Right lobe of liver (tissue), 6 donors: ENCODE data around the gene TNXB. TPM values are rescaled to one million over a fixed set of nuclear protein-coding genes. Genes with fewer than 3 reads are reported as not detected.
A peak's percentile ranks its signal among the peaks of the same experiment; 100 is the strongest.

ENCODE experiments used
- ATAC-seq, 4 donors: fragments of 200-7000 bp; cut with Tn5 transposase; one replicate each; pipeline ENCODE4 v1.9.1; 2020; ENCODE audit warnings: mild to moderate bottlenecking in 4 of 4, moderate library complexity in 4 of 4
- DNase-seq, 3 donors: peaks; one replicate each; pipeline ENCODE4 v3.0.0-alpha.2; 2020
- H3K27ac ChIP-seq, 3 donors: fragments of 200-600 bp; one replicate each; pipeline ENCODE4 v1.8.0; 2022
- H3K27me3 ChIP-seq, 2 donors: fragments of 200-600 bp; one replicate each; pipeline ENCODE4 v1.8.0; 2022
- H3K36me3 ChIP-seq, 4 donors: fragments of 200-600 bp; sonication (generic) in 1 of 4; one replicate each; pipeline versions ENCODE4 v1.5.1 to v1.8.0; 2017 to 2022; ENCODE audit warnings: control low read depth in 1 of 4
- H3K4me1 ChIP-seq, 4 donors: fragments of 200-600 bp; sonication (generic) in 1 of 4; one replicate each; pipeline versions ENCODE4 v1.5.1 to v1.8.0; 2017 to 2022; ENCODE audit warnings: control low read depth in 1 of 4
- H3K4me3 ChIP-seq, 3 donors: fragments of 200-600 bp; one replicate each; pipeline ENCODE4 v1.8.0; 2022
- H3K9me3 ChIP-seq, 4 donors: fragments of 200-600 bp; sonication (generic) in 1 of 4; one replicate each; pipeline versions ENCODE4 v1.5.1 to v1.8.0; 2017 to 2022; ENCODE audit warnings: control low read depth in 1 of 4
- POLR2A ChIP-seq: fragments of 450-650 bp; IDR thresholded peaks from one replicate; pipeline ENCODE4 v1.6.1; 2017; ENCODE audit warnings: antibody characterized with exemption, mild to moderate bottlenecking
- WGBS: methylation state at CpG from one replicate; pipeline ENCODE4 v1.1.6; 2018; ENCODE audit warnings: low coverage, low lambda C conversion rate; ENCODE audit not compliant: insufficient coverage; ENCODE audit errors: missing lambda C conversion rate; 5-methylcytosine and 5-hydroxymethylcytosine counted together
- intact Hi-C, 2 donors: fragments of 100-400 bp; cut with DNase I; formaldehyde crosslinking; loops; one replicate each; pipeline versions ENCODE4 v1.11.2 to v1.14.1; 2022
- long read RNA-seq: library from polyadenylated mRNA; unstranded; transcript quantifications from one replicate; pipeline ENCODE4 v2.0.0, GENCODE V29; 2019
- total RNA-seq, 6 experiments: library from RNA; depleted of rRNA in 2 of 6; stranded (reverse); fragments of >200 nt in 2 of 6; fragmentation: NEBNext Ultra II Directional in 3 of 6; extraction: Animal tissue kit (Norgen Biotek cat#: 25700) in 3 of 6; gene quantifications; one replicate each; pipeline versions ENCODE4 v1.1.0 to v1.2.4, GENCODE V29; 2016 to 2023
- TF ChIP-seq, protein P1 (sequence below), 4 donors: fragments of 200-600 bp in 3 of 4; fragments of 450-650 bp in 1 of 4; IDR thresholded peaks; one replicate each; pipeline versions ENCODE4 v1.5.1 to v1.8.0; 2016 to 2022; ENCODE audit warnings: antibody characterized with exemption in 4 of 4, mild to moderate bottlenecking in 2 of 4
- donor health status: DM: no; HTN: yes; CAD: no.
- donor health status: DM: no; HTN: no; CAD: no.
- donor health status: DM: no; HTN: no; CAD: no.
- donor health status: DM: no; HTN: yes; CAD: no.
- donor health status: DM: no; HTN: yes; CAD: no.

TNXB gene, protein sequence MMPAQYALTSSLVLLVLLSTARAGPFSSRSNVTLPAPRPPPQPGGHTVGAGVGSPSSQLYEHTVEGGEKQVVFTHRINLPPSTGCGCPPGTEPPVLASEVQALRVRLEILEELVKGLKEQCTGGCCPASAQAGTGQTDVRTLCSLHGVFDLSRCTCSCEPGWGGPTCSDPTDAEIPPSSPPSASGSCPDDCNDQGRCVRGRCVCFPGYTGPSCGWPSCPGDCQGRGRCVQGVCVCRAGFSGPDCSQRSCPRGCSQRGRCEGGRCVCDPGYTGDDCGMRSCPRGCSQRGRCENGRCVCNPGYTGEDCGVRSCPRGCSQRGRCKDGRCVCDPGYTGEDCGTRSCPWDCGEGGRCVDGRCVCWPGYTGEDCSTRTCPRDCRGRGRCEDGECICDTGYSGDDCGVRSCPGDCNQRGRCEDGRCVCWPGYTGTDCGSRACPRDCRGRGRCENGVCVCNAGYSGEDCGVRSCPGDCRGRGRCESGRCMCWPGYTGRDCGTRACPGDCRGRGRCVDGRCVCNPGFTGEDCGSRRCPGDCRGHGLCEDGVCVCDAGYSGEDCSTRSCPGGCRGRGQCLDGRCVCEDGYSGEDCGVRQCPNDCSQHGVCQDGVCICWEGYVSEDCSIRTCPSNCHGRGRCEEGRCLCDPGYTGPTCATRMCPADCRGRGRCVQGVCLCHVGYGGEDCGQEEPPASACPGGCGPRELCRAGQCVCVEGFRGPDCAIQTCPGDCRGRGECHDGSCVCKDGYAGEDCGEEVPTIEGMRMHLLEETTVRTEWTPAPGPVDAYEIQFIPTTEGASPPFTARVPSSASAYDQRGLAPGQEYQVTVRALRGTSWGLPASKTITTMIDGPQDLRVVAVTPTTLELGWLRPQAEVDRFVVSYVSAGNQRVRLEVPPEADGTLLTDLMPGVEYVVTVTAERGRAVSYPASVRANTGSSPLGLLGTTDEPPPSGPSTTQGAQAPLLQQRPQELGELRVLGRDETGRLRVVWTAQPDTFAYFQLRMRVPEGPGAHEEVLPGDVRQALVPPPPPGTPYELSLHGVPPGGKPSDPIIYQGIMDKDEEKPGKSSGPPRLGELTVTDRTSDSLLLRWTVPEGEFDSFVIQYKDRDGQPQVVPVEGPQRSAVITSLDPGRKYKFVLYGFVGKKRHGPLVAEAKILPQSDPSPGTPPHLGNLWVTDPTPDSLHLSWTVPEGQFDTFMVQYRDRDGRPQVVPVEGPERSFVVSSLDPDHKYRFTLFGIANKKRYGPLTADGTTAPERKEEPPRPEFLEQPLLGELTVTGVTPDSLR (N-terminal part only)
- 10 to 100 TPM in 3 of 6 experiments, 1 to 10 TPM in 3; 7.2 to 28.3 (median 10.3) TPM for total RNA-seq
- long read RNA-seq: 0 reads

DNA sequence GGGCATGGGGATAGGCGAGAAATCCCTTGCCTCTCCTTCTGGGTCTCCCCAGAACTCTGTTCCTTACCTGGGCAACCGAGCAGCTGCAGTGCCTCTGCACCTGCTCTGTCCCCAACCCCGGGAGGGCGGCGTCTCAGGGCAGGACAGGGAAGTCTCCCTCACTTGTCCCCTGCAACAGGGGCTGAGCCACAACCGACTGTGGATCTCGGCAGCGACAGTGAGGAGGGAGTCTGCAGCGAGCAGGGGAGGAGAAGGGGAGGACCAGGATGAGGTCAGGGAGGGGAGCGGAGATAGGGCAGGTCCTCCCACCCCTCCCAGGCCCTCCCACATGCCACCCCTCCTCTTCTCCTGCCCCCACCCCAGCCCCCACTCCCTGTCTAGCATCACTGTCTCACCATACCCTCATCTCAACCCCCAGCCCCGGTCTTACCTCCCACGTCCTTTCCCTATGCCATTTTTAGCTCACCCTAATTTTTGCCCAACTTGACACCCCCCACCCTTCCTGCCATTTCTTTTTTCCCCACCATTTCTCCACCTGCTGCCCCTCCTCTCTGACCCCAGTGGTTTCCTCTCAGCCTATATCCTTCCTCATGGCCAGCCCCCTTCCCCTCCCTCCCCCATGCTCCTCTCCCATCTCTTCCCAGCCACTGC is at the start of gene TNXB:
TSS of gene TNXB (minus strand) at position 225 of the 651 bp plus-strand sequence. CDS start 11,140 bp downstream, outside the sequence.
- intact Hi-C loops: no loop called here
- 15% methylated on average over 7 of the region's 12 CpGs for WGBS
- Histone ChIP-seq H3K4me3 (peak within 1 kb of the TSS; percentile 1 to 21 (median 16)), H3K4me1 (peaks cover 0 to 7% (median 0%) of the 10 kb centered on the region in 4 donors), H3K27ac (peak within 1 kb of the TSS in 2 of 3 donors; percentile 11 to 36), H3K36me3 (no peaks in the 10 kb centered on the region), H3K27me3 (no peaks in the 10 kb centered on the region), H3K9me3 (no peaks in the 10 kb centered on the region)
- DNase-seq: no peak
- TF ChIP-seq, protein P1, sequence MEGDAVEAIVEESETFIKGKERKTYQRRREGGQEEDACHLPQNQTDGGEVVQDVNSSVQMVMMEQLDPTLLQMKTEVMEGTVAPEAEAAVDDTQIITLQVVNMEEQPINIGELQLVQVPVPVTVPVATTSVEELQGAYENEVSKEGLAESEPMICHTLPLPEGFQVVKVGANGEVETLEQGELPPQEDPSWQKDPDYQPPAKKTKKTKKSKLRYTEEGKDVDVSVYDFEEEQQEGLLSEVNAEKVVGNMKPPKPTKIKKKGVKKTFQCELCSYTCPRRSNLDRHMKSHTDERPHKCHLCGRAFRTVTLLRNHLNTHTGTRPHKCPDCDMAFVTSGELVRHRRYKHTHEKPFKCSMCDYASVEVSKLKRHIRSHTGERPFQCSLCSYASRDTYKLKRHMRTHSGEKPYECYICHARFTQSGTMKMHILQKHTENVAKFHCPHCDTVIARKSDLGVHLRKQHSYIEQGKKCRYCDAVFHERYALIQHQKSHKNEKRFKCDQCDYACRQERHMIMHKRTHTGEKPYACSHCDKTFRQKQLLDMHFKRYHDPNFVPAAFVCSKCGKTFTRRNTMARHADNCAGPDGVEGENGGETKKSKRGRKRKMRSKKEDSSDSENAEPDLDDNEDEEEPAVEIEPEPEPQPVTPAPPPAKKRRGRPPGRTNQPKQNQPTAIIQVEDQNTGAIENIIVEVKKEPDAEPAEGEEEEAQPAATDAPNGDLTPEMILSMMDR (IDR thresholded peaks at IDR 0.05): no peak
- peak in 1 of 4 donors; percentile 3 for ATAC-seq

DNA sequence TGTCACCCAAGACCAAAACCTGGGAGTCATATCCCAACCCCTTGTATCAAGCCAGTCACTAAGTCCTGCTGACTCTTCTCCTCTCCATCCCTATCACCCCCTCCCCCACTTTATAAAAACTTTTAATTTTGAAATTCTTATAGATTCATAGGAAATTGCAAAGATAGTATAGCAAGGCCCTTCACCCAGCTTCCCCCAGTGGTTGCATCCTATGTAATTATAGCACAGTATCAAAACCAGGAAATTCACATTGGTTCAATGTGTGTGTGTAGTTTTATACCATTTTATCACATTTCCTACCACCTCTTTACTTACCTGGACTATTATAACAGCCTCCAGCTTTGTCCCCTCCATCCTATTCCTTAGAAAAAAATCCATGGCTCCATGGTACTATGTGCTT is 48.9 kb upstream of the TNXB start:
- H3K36me3 ChIP-seq: peaks cover 0 to 13% (median 0%) of the 10 kb centered on the region in 4 donors
- no peak for DNase-seq
- no peaks in the 10 kb centered on the region for H3K27me3 ChIP-seq
- no peak for TF ChIP-seq POLR2A
- TF ChIP-seq, protein P1 (IDR thresholded peaks at IDR 0.05): no peak
- no peak for ATAC-seq
- H3K9me3 ChIP-seq: no peaks in the 10 kb centered on the region
- peaks cover 0 to 7% (median 0%) of the 10 kb centered on the region in 4 donors for H3K4me1 ChIP-seq
- H3K27ac ChIP-seq: no peak overlapping the region
- H3K4me3 ChIP-seq: no peak overlapping the region
- intact Hi-C loops: loop anchor here in 1 of 2 donors (5.0 kb wide), 1 partner anchor 41 kb away; no protein-coding TSS in a partner anchor

DNA sequence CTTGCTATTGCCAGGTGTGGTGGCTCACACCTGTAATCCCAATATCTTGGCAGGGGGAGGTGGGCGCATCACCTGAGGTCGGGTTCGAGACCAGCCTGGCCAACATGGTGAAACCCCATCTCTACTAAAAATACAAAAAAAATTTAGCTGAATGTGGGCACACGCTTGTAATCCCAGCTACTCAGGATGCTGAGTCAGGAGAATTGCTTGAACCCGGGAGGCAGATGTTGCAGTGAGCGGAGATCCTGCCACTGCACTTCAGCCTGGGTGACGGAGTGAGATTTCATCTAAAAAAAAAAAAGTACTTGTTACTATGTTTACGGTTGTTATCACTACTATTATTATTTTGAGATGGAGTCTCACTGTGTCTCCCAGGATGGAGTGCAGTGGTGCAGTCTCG is 47.8 kb upstream of the TNXB start:
- Histone ChIP-seq H3K27ac (no peak overlapping the region), H3K27me3 (no peaks in the 10 kb centered on the region), H3K9me3 (no peaks in the 10 kb centered on the region), H3K36me3 (peaks cover 0 to 13% (median 0%) of the 10 kb centered on the region in 4 donors), H3K4me1 (peaks cover 0 to 7% (median 0%) of the 10 kb centered on the region in 4 donors), H3K4me3 (no peak overlapping the region)
- no peak for TF ChIP-seq POLR2A
- WGBS: 94% methylated on average over 6 of the region's 9 CpGs
- no peak for DNase-seq
- no peak for ATAC-seq
- intact Hi-C loops: loop anchor here in 1 of 2 donors (5.0 kb wide), 1 partner anchor 40 kb away; no protein-coding TSS in a partner anchor

DNA sequence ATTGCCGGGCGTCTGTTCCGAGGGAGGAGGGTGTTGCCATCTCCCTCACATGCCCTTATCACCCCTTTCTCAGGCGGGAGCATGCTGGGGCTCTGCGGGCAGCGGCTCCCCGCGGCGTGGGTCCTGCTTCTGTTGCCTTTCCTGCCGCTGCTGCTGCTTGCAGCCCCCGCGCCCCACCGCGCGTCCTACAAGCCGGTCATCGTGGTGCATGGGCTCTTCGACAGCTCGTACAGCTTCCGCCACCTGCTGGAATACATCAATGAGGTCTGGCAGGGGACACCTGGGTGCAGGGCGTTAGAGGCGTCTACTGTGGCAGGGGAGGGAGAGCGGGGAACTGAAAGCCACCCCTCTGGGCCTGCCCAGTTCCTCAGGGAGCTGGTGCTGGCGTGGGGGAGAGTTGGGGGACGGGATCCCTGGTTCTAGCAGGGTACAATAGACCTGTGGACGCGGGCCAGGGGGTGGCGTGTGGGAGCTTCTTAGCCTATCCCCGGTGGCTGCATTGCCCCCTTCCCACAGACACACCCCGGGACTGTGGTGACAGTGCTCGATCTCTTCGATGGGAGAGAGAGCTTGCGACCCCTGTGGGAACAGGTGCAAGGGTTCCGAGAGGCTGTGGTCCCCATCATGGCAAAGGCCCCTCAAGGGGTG is 45.5 kb upstream of the TNXB start:
- H3K9me3 ChIP-seq: no peaks in the 10 kb centered on the region
- peaks cover 0 to 7% (median 0%) of the 10 kb centered on the region in 4 donors for H3K4me1 ChIP-seq
- H3K27ac ChIP-seq: peak overlapping the region; percentile 63 to 75 (median 74)
- H3K27me3 ChIP-seq: no peaks in the 10 kb centered on the region
- ATAC-seq: peak; percentile 81 to 87 (median 86)
- WGBS: 0% methylated on average over 6 of the region's 34 CpGs
- peak overlapping the region; percentile 74 to 78 (median 78) for H3K4me3 ChIP-seq
- intact Hi-C loops: loop anchor here (5.0 kb wide), 1 partner anchor 37 kb away; no protein-coding TSS in a partner anchor
- peak; percentile 65 to 78 (median 75) for DNase-seq
- TF ChIP-seq, protein P1 (IDR thresholded peaks at IDR 0.05): peak; percentile 57 to 67 (median 60)
- peak; percentile 27 for TF ChIP-seq POLR2A
- H3K36me3 ChIP-seq: peaks cover 0 to 13% (median 0%) of the 10 kb centered on the region in 4 donors
